Activated B cell treated with CpG ODN at 0.5 μM for 24 hours (primary cell): ENCODE measurements around the gene EPHB2. TPM values are rescaled to one million over a fixed set of nuclear protein-coding genes. Genes with fewer than 3 reads are reported as not detected.

Experiments used
- ATAC-seq: fragments of 200-7000 bp; cut with Tn5 transposase; one replicate; pipeline ENCODE4 v1.10.0; 2021; ENCODE audit warnings: low read depth, mild to moderate bottlenecking, moderate library complexity
- CTCF ChIA-PET: fragments of 350-600 bp; sonication (Branson Sonifier 250); formaldehyde crosslinking; loops from one replicate; lab custom pipeline; 2021; ENCODE audit warnings: antibody characterized with exemption; lab: Charles Lee
- POLR2A ChIA-PET: fragments of 350-600 bp; sonication (Branson Sonifier 250); formaldehyde crosslinking; loops from one replicate; lab custom pipeline; 2021; ENCODE audit warnings: antibody characterized with exemption; lab: Charles Lee
- DNase-seq: peaks from one replicate; pipeline ENCODE4 v3.0.0; 2022
- H3K27ac Mint-ChIP-seq: one replicate; pipeline ENCODE4 v1.8.0; 2020; ENCODE audit warnings: mixed read lengths
- H3K27me3 Mint-ChIP-seq: one replicate; pipeline ENCODE4 v1.8.0; 2021; ENCODE audit warnings: mixed read lengths
- H3K36me3 Mint-ChIP-seq: one replicate; pipeline ENCODE4 v1.8.0; 2021; ENCODE audit warnings: low read depth, mixed read lengths
- H3K4me1 Mint-ChIP-seq: one replicate; pipeline ENCODE4 v1.8.0; 2021; ENCODE audit warnings: mixed read lengths
- H3K4me3 Mint-ChIP-seq: one replicate; pipeline ENCODE4 v1.8.0; 2020; ENCODE audit warnings: mild to moderate bottlenecking, mixed read lengths
- H3K9me3 Mint-ChIP-seq: one replicate; pipeline ENCODE4 v1.8.0; 2020; ENCODE audit warnings: mixed read lengths
- CTCF ChIP-seq: fragments of 200-600 bp; IDR thresholded peaks from one replicate; pipeline ENCODE4 v1.8.0; 2022; ENCODE audit warnings: antibody characterized with exemption, mild to moderate bottlenecking
- intact Hi-C: fragments of 100-400 bp; cut with micrococcal nuclease; formaldehyde crosslinking; loops from one replicate; pipeline ENCODE4 v1.15.1; 2024
- total RNA-seq: library from RNA; stranded (reverse); gene quantifications from 2 replicates; pipeline ENCODE4 v1.2.3, GENCODE V29; 2022

EPHB2 gene
- total RNA-seq, 1 donor from 2014 or later = 0.13 TPM

GRCh38 chr1:22921452-22922126 is 210.9 kb downstream of the EPHB2 start:
- intact Hi-C loops = no loop called here
- Mint-ChIP-seq H3K4me3 (no peak overlapping the region), H3K27ac (no peak overlapping the region), H3K9me3 (no peaks in the 10 kb centered on the region), H3K27me3 (peaks cover 9% of the 10 kb centered on the region), H3K36me3 (no peaks in the 10 kb centered on the region), H3K4me1 (no peaks in the 10 kb centered on the region)
- DNase-seq (no peak), ATAC-seq (no peak)
- ChIA-PET CTCF (no interaction called here), POLR2A (no interaction called here)
- no peak for TF ChIP-seq CTCF

GRCh38 chr1:22922640-22923039 is 212.0 kb downstream of the EPHB2 start:
- intact Hi-C loops = no loop called here
- no peak for TF ChIP-seq CTCF
- ATAC-seq = no peak
- H3K4me3 Mint-ChIP-seq = no peak overlapping the region
- POLR2A ChIA-PET = no interaction called here
- no peaks in the 10 kb centered on the region for H3K36me3 Mint-ChIP-seq
- H3K27ac Mint-ChIP-seq = no peak overlapping the region
- H3K27me3 Mint-ChIP-seq = peaks cover 14% of the 10 kb centered on the region
- CTCF ChIA-PET = no interaction called here
- H3K4me1 Mint-ChIP-seq = no peaks in the 10 kb centered on the region
- DNase-seq = no peak
- H3K9me3 Mint-ChIP-seq = no peaks in the 10 kb centered on the region

GRCh38 chr1:22925111-22925510 is 214.5 kb downstream of the EPHB2 start:
- no peak for TF ChIP-seq CTCF
- DNase-seq = no peak
- Mint-ChIP-seq H3K4me1 (no peaks in the 10 kb centered on the region), H3K9me3 (no peaks in the 10 kb centered on the region), H3K27ac (no peak overlapping the region), H3K4me3 (no peak overlapping the region), H3K27me3 (peaks cover 12% of the 10 kb centered on the region), H3K36me3 (no peaks in the 10 kb centered on the region)
- ChIA-PET POLR2A (no interaction called here), CTCF (no interaction called here)
- intact Hi-C loops = no loop called here
- no peak for ATAC-seq

- H3K4me1 Mint-ChIP-seq = no peaks in the 10 kb centered on the region
- H3K9me3 Mint-ChIP-seq = no peaks in the 10 kb centered on the region
- intact Hi-C loops = no loop called here
- no peak for DNase-seq
- no peaks in the 10 kb centered on the region for H3K36me3 Mint-ChIP-seq
- ChIA-PET POLR2A (interaction anchor here (0.5 kb wide), 1 partner anchor 309 kb away, joined by 3 read pairs; no protein-coding TSS in a partner anchor), CTCF (interaction anchor here (1.2 to 1.3 kb wide), 2 partner anchors 226 to 229 kb away, joined by 3 to 7 read pairs; no protein-coding TSS in a partner anchor)
- ATAC-seq = no peak
- no peak overlapping the region for H3K4me3 Mint-ChIP-seq
- no peak overlapping the region for H3K27ac Mint-ChIP-seq
- TF ChIP-seq CTCF = no peak
- peaks cover 13% of the 10 kb centered on the region for H3K27me3 Mint-ChIP-seq
Measured at GRCh38 chr1:22930240-22930912, 219.7 kb downstream of the EPHB2 start.

- intact Hi-C loops = no loop called here
- DNase-seq (no peak), ATAC-seq (no peak)
- no peak overlapping the region for H3K4me3 Mint-ChIP-seq
- no peak for TF ChIP-seq CTCF
- H3K4me1 Mint-ChIP-seq = no peaks in the 10 kb centered on the region
- H3K9me3 Mint-ChIP-seq = peaks cover 3% of the 10 kb centered on the region
- no peaks in the 10 kb centered on the region for H3K36me3 Mint-ChIP-seq
- H3K27me3 Mint-ChIP-seq = peaks cover 8% of the 10 kb centered on the region
- CTCF ChIA-PET = interaction anchor here (2.2 kb wide), 1 partner anchor 228 kb away, joined by 6 read pairs; no protein-coding TSS in a partner anchor
- POLR2A ChIA-PET = no interaction called here
- H3K27ac Mint-ChIP-seq = no peak overlapping the region
Measured at GRCh38 chr1:22932803-22933470, 222.3 kb downstream of the EPHB2 start.
